Stimulated activated CD4-positive, alpha-beta T cell treated with anti-CD3 and anti-CD28 coated beads, Interleukin-15, amount 100 ng/mL, for 24 hours (primary cell): ENCODE measurements around the gene F10.
"Not testable (repeated sequence)": the region's sequence is repeated elsewhere in the genome, so short reads cannot be mapped to it uniquely, and the experiment has no call there.

Experiments used
- DNase-seq: peaks from one replicate; pipeline ENCODE4 v3.0.0-alpha.2; 2020

The F10 gene

GRCh38 chr13:113122550-113123225, at the start of gene F10:
Gene F10 (plus strand): TSS chr13:113122799. CDS start chr13:113122856, 57 bp downstream.
- no peak for DNase-seq

- DNase-seq = no peak
These were observed 48.7 kb upstream of the F10 start for GRCh38 chr13:113073942-113074341.

GRCh38 chr13:113074401-113074800, 48.2 kb upstream of the F10 start:
- no peak for DNase-seq

- no peak for DNase-seq
These were observed 47.7 kb upstream of the F10 start for GRCh38 chr13:113074876-113075275.

GRCh38 chr13:113075711-113076110, 46.9 kb upstream of the F10 start:
- DNase-seq = no peak

- no peak for DNase-seq
These were observed 45.8 kb upstream of the F10 start for GRCh38 chr13:113076681-113077401.

GRCh38 chr13:113077566-113077952, 45.0 kb upstream of the F10 start:
- DNase-seq = no peak

GRCh38 chr13:113077953-113078901, 44.4 kb upstream of the F10 start:
- DNase-seq = no peak

GRCh38 chr13:113078902-113079780, 43.5 kb upstream of the F10 start:
- DNase-seq = no peak

- DNase-seq = not testable (repeated sequence)
These were observed 42.9 kb upstream of the F10 start for GRCh38 chr13:113079781-113080080.

GRCh38 chr13:113080361-113080831, 42.2 kb upstream of the F10 start:
- no peak for DNase-seq

- DNase-seq = no peak
These were observed 41.6 kb upstream of the F10 start for GRCh38 chr13:113080901-113081521.

- no peak for DNase-seq
These were observed 40.2 kb upstream of the F10 start for GRCh38 chr13:113082198-113083021.

- DNase-seq = no peak
These were observed 39.6 kb upstream of the F10 start for GRCh38 chr13:113083022-113083373.

GRCh38 chr13:113083402-113084061, 39.1 kb upstream of the F10 start:
- no peak for DNase-seq

- DNase-seq = no peak
These were observed 38.3 kb upstream of the F10 start for GRCh38 chr13:113084094-113084942.

GRCh38 chr13:113084943-113085540, 37.6 kb upstream of the F10 start:
- DNase-seq = no peak

- no peak for DNase-seq
These were observed 36.4 kb upstream of the F10 start for GRCh38 chr13:113086031-113086750.
